Prostate gland (tissue), 2 donors: Measurements from ENCODE around the gene FOXO4.

ENCODE experiments used
- POLR2A ChIP-seq: fragments of 450-650 bp; IDR thresholded peaks from one replicate; pipeline ENCODE4 v1.6.1; 2016; ENCODE audit warnings: antibody characterized with exemption, mild to moderate bottlenecking
- TF ChIP-seq, protein P1 (sequence below), 4 experiments: fragments of 200-600 bp in 2 of 4; fragments of 450-650 bp in 2 of 4; sonication (generic) in 2 of 4; IDR thresholded peaks; 1 replicate in 3 of 4; 2 replicates in 1 of 4; pipeline ENCODE4 v1.5.1; 2016 to 2019; ENCODE audit warnings: antibody characterized with exemption in 4 of 4, mild to moderate bottlenecking in 2 of 4, moderate library complexity in 2 of 4

DNA sequence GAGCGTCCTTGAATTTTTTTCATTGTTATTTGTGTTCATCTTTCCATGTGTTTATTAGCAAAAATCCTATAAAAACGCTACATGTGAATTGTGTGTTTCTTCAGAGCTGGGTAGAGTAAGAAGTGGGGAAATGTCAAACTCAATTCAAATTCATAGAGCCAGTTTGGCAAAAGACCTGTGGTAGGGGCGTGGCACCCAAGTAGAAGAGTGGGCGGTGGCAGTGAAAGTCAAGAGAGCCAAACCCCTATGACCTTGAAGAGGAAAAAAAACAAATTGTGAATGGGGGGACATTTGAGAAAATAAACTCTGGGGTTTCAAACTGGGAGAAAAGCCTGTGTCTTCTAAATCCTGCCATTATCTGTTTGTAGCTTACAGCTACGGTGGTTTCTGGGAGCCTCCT is 4.4 kb upstream of the FOXO4 start:
- TF ChIP-seq POLR2A, result no peak
- TF ChIP-seq, protein P1, sequence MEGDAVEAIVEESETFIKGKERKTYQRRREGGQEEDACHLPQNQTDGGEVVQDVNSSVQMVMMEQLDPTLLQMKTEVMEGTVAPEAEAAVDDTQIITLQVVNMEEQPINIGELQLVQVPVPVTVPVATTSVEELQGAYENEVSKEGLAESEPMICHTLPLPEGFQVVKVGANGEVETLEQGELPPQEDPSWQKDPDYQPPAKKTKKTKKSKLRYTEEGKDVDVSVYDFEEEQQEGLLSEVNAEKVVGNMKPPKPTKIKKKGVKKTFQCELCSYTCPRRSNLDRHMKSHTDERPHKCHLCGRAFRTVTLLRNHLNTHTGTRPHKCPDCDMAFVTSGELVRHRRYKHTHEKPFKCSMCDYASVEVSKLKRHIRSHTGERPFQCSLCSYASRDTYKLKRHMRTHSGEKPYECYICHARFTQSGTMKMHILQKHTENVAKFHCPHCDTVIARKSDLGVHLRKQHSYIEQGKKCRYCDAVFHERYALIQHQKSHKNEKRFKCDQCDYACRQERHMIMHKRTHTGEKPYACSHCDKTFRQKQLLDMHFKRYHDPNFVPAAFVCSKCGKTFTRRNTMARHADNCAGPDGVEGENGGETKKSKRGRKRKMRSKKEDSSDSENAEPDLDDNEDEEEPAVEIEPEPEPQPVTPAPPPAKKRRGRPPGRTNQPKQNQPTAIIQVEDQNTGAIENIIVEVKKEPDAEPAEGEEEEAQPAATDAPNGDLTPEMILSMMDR (IDR thresholded peaks at IDR 0.05), result no peak
